ENCODE results near the gene FBXO21.

Gene FBXO21

GRCh38 chr12:117152793-117153775 is 37.2 kb downstream of the FBXO21 start:
- Histone ChIP-seq H3K27me3 (ENCODE audit: control insufficient read depth in 1 of 2, insufficient read depth in 2 of 2, low read length in 2 of 2) (no peaks in the 10 kb centered on the region), H3K27ac (ENCODE audit: low read length) (no peak overlapping the region), H3K36me3 (ENCODE audit: control insufficient read depth in 2 of 2, insufficient read depth in 2 of 2, low read length in 2 of 2) (peaks cover 15 to 33% of the 10 kb centered on the region in 2 donors), H3K9ac (ENCODE audit: low read length in 2 of 2) (no peak overlapping the region), H3K4me1 (ENCODE audit: control insufficient read depth, insufficient read depth, low read length) (peaks cover 5% of the 10 kb centered on the region), H3K9me3 (ENCODE audit: control insufficient read depth in 2 of 2, low read length in 2 of 2) (no peaks in the 10 kb centered on the region), H3K4me3 (ENCODE audit: low read length in 2 of 2) (no peak overlapping the region)

GRCh38 chr12:117151403-117152031 is 38.8 kb downstream of the FBXO21 start:
- no peaks in the 10 kb centered on the region for H3K27me3 ChIP-seq (ENCODE audit: control insufficient read depth in 1 of 2, insufficient read depth in 2 of 2, low read length in 2 of 2)
- peaks cover 5% of the 10 kb centered on the region for H3K4me1 ChIP-seq (ENCODE audit: control insufficient read depth, insufficient read depth, low read length)
- H3K9me3 ChIP-seq (ENCODE audit: control insufficient read depth in 2 of 2, low read length in 2 of 2) = no peaks in the 10 kb centered on the region
- no peak overlapping the region for H3K4me3 ChIP-seq (ENCODE audit: low read length in 2 of 2)
- H3K9ac ChIP-seq (ENCODE audit: low read length in 2 of 2) = no peak overlapping the region
- peaks cover 11 to 29% of the 10 kb centered on the region in 2 donors for H3K36me3 ChIP-seq (ENCODE audit: control insufficient read depth in 2 of 2, insufficient read depth in 2 of 2, low read length in 2 of 2)
- no peak overlapping the region for H3K27ac ChIP-seq (ENCODE audit: low read length)

GRCh38 chr12:117149431-117149830 is 40.8 kb downstream of the FBXO21 start:
- H3K27me3 ChIP-seq (ENCODE audit: control insufficient read depth in 1 of 2, insufficient read depth in 2 of 2, low read length in 2 of 2) = no peaks in the 10 kb centered on the region
- no peak overlapping the region for H3K4me3 ChIP-seq (ENCODE audit: low read length in 2 of 2)
- no peak overlapping the region for H3K9ac ChIP-seq (ENCODE audit: low read length in 2 of 2)
- H3K4me1 ChIP-seq (ENCODE audit: control insufficient read depth, insufficient read depth, low read length) = peaks cover 5% of the 10 kb centered on the region
- peaks cover 24 to 31% of the 10 kb centered on the region in 2 donors for H3K36me3 ChIP-seq (ENCODE audit: control insufficient read depth in 2 of 2, insufficient read depth in 2 of 2, low read length in 2 of 2)
- no peaks in the 10 kb centered on the region for H3K9me3 ChIP-seq (ENCODE audit: control insufficient read depth in 2 of 2, low read length in 2 of 2)
- no peak overlapping the region for H3K27ac ChIP-seq (ENCODE audit: low read length)

GRCh38 chr12:117148642-117149041 is 41.6 kb downstream of the FBXO21 start:
- no peak overlapping the region for H3K9ac ChIP-seq (ENCODE audit: low read length in 2 of 2)
- H3K27me3 ChIP-seq (ENCODE audit: control insufficient read depth in 1 of 2, insufficient read depth in 2 of 2, low read length in 2 of 2) = no peaks in the 10 kb centered on the region
- H3K36me3 ChIP-seq (ENCODE audit: control insufficient read depth in 2 of 2, insufficient read depth in 2 of 2, low read length in 2 of 2) = peaks cover 23 to 30% of the 10 kb centered on the region in 2 donors
- H3K4me3 ChIP-seq (ENCODE audit: low read length in 2 of 2) = no peak overlapping the region
- H3K27ac ChIP-seq (ENCODE audit: low read length) = no peak overlapping the region
- H3K4me1 ChIP-seq (ENCODE audit: control insufficient read depth, insufficient read depth, low read length) = peaks cover 5% of the 10 kb centered on the region
- no peaks in the 10 kb centered on the region for H3K9me3 ChIP-seq (ENCODE audit: control insufficient read depth in 2 of 2, low read length in 2 of 2)

GRCh38 chr12:117147639-117148038 is 42.6 kb downstream of the FBXO21 start:
- Histone ChIP-seq H3K9me3 (ENCODE audit: control insufficient read depth in 2 of 2, low read length in 2 of 2) (no peaks in the 10 kb centered on the region), H3K4me3 (ENCODE audit: low read length in 2 of 2) (no peak overlapping the region), H3K27me3 (ENCODE audit: control insufficient read depth in 1 of 2, insufficient read depth in 2 of 2, low read length in 2 of 2) (no peaks in the 10 kb centered on the region), H3K36me3 (ENCODE audit: control insufficient read depth in 2 of 2, insufficient read depth in 2 of 2, low read length in 2 of 2) (peaks cover 28 to 30% of the 10 kb centered on the region in 2 donors), H3K27ac (ENCODE audit: low read length) (no peak overlapping the region), H3K9ac (ENCODE audit: low read length in 2 of 2) (no peak overlapping the region), H3K4me1 (ENCODE audit: control insufficient read depth, insufficient read depth, low read length) (peaks cover 5% of the 10 kb centered on the region)

- peaks cover 30 to 33% of the 10 kb centered on the region in 2 donors for H3K36me3 ChIP-seq (ENCODE audit: control insufficient read depth in 2 of 2, insufficient read depth in 2 of 2, low read length in 2 of 2)
- no peak overlapping the region for H3K27ac ChIP-seq (ENCODE audit: low read length)
- H3K9ac ChIP-seq (ENCODE audit: low read length in 2 of 2) = no peak overlapping the region
- no peak overlapping the region for H3K4me3 ChIP-seq (ENCODE audit: low read length in 2 of 2)
- no peaks in the 10 kb centered on the region for H3K9me3 ChIP-seq (ENCODE audit: control insufficient read depth in 2 of 2, low read length in 2 of 2)
- H3K4me1 ChIP-seq (ENCODE audit: control insufficient read depth, insufficient read depth, low read length) = peaks cover 3% of the 10 kb centered on the region
- H3K27me3 ChIP-seq (ENCODE audit: control insufficient read depth in 1 of 2, insufficient read depth in 2 of 2, low read length in 2 of 2) = no peaks in the 10 kb centered on the region
Observed at GRCh38 chr12:117145597-117146154, 44.6 kb downstream of the FBXO21 start.

- Histone ChIP-seq H3K4me1 (ENCODE audit: control insufficient read depth, insufficient read depth, low read length) (peaks cover 6% of the 10 kb centered on the region), H3K27ac (ENCODE audit: low read length) (no peak overlapping the region), H3K4me3 (ENCODE audit: low read length in 2 of 2) (no peak overlapping the region)
Observed at GRCh38 chr12:117144599-117144998, 45.7 kb downstream of the FBXO21 start.

GRCh38 chr12:117143008-117143532 is 47.2 kb downstream of the FBXO21 start:
- Histone ChIP-seq H3K4me1 (ENCODE audit: control insufficient read depth, insufficient read depth, low read length) (peaks cover 6% of the 10 kb centered on the region), H3K9ac (ENCODE audit: low read length in 2 of 2) (no peak overlapping the region), H3K4me3 (ENCODE audit: low read length in 2 of 2) (no peak overlapping the region), H3K27ac (ENCODE audit: low read length) (no peak overlapping the region), H3K9me3 (ENCODE audit: control insufficient read depth in 2 of 2, low read length in 2 of 2) (no peaks in the 10 kb centered on the region), H3K36me3 (ENCODE audit: control insufficient read depth in 2 of 2, insufficient read depth in 2 of 2, low read length in 2 of 2) (peaks cover 25 to 28% of the 10 kb centered on the region in 2 donors), H3K27me3 (ENCODE audit: control insufficient read depth in 1 of 2, insufficient read depth in 2 of 2, low read length in 2 of 2) (no peaks in the 10 kb centered on the region)

More at GRCh38 chr12:117144599-117144998, 45.7 kb downstream of the FBXO21 start:
- Histone ChIP-seq H3K9ac (ENCODE audit: low read length in 2 of 2) (no peak overlapping the region), H3K9me3 (ENCODE audit: control insufficient read depth in 2 of 2, low read length in 2 of 2) (no peaks in the 10 kb centered on the region), H3K27me3 (ENCODE audit: control insufficient read depth in 1 of 2, insufficient read depth in 2 of 2, low read length in 2 of 2) (no peaks in the 10 kb centered on the region), H3K36me3 (ENCODE audit: control insufficient read depth in 2 of 2, insufficient read depth in 2 of 2, low read length in 2 of 2) (peaks cover 29 to 30% of the 10 kb centered on the region in 2 donors)

GRCh38 chr12:117142094-117142493 is 48.2 kb downstream of the FBXO21 start:
- Histone ChIP-seq H3K9me3 (ENCODE audit: control insufficient read depth in 2 of 2, low read length in 2 of 2) (no peaks in the 10 kb centered on the region), H3K4me3 (ENCODE audit: low read length in 2 of 2) (no peak overlapping the region), H3K4me1 (ENCODE audit: control insufficient read depth, insufficient read depth, low read length) (peaks cover 6% of the 10 kb centered on the region), H3K27ac (ENCODE audit: low read length) (no peak overlapping the region), H3K27me3 (ENCODE audit: control insufficient read depth in 1 of 2, insufficient read depth in 2 of 2, low read length in 2 of 2) (no peaks in the 10 kb centered on the region), H3K36me3 (ENCODE audit: control insufficient read depth in 2 of 2, insufficient read depth in 2 of 2, low read length in 2 of 2) (peaks cover 25% of the 10 kb centered on the region in 2 donors), H3K9ac (ENCODE audit: low read length in 2 of 2) (no peak overlapping the region)

GRCh38 chr12:117141097-117141898 is 49.0 kb downstream of the FBXO21 start:
- no peak overlapping the region for H3K27ac ChIP-seq (ENCODE audit: low read length)
- peaks cover 6% of the 10 kb centered on the region for H3K4me1 ChIP-seq (ENCODE audit: control insufficient read depth, insufficient read depth, low read length)
- peaks cover 23 to 25% of the 10 kb centered on the region in 2 donors for H3K36me3 ChIP-seq (ENCODE audit: control insufficient read depth in 2 of 2, insufficient read depth in 2 of 2, low read length in 2 of 2)
- no peak overlapping the region for H3K9ac ChIP-seq (ENCODE audit: low read length in 2 of 2)
- H3K27me3 ChIP-seq (ENCODE audit: control insufficient read depth in 1 of 2, insufficient read depth in 2 of 2, low read length in 2 of 2) = no peaks in the 10 kb centered on the region
- no peaks in the 10 kb centered on the region for H3K9me3 ChIP-seq (ENCODE audit: control insufficient read depth in 2 of 2, low read length in 2 of 2)
- H3K4me3 ChIP-seq (ENCODE audit: low read length in 2 of 2) = no peak overlapping the region

All from stomach smooth muscle (tissue), 2 donors.